ENCODE data around the gene HCAR2. TPM values are rescaled to one million over a fixed set of nuclear protein-coding genes. Genes with fewer than 3 reads are reported as not detected.
A peak's percentile ranks its signal among the peaks of the same experiment; 100 is the strongest.

HCAR2 gene
- total and polyA plus RNA-seq, 2 of the 13 experiments (the other 11 are each of a cell fraction or from before 2014, with no cell fraction given) = 0.09 to 5.6 TPM

DNA sequence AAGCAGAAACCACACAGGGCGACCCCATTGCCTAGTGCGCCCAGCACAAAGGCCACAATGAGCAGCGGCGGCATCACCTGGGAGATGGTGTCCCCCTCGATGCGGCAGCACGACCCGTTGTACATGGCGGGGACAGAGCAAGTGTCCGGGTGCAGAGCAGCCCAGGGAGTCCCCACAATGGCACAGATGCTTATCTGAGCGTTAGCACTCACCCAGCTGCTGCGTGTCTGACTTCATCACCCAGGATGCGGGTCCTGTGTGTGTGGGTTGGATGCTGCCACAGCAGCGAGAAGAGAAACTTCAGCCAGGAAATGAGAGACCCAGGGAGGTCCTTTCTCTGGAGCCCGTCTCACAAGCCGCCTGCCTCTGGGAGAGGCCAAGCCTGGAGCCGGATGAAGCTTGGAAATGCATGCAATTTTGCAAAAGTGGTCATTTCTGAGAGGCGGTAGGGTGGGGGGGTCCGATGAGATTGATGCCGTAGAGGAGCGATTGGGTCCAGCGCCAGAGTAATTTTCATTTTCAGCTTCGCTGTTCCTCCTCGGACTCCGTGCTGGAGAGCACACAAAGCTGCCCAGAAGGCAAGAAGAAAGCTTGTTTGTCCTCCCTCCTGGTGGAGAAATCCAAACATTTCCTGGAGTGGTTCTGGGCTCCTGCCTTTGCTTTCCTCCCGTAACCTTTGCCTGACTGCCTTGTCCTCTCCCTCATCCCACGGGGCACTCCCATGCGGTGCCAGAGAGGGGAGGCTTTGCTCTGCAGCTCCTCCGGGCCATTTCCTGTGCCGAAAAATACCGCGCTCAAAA lies 27.3 kb upstream of the HCAR2 start, which contains the start of gene HCAR1 (continued):
- peak; percentile 80; the same call in 1 of the 2 replicates for TF ChIP-seq ZNF687 (CRISPR knock-in tag; IDR thresholded peaks at IDR 0.05)
- TF ChIP-seq SIN3A (IDR thresholded peaks at IDR 0.05; ENCODE audit: borderline replicate concordance, low read depth, low read length) = 0 out of 2 replicates have a peak, but pooled peaks have one; percentile 27
- no peak for TF ChIP-seq ZBTB49 (CRISPR knock-in tag; IDR thresholded peaks at IDR 0.05; ENCODE audit: borderline replicate concordance)
- 0 out of 2 replicates have a peak, but pooled peaks have one; percentile 14 for TF ChIP-seq ZNF124 (CRISPR knock-in tag; IDR thresholded peaks at IDR 0.05)
- no peak for TF ChIP-seq HNF4A (CRISPR knock-in tag; IDR thresholded peaks at IDR 0.05)
- no peak for TF ChIP-seq JUN (CRISPR knock-in tag; IDR thresholded peaks at IDR 0.05)
- no peak for TF ChIP-seq STAG1 (CRISPR knock-in tag; IDR thresholded peaks at IDR 0.05)
- TF ChIP-seq, protein P1, sequence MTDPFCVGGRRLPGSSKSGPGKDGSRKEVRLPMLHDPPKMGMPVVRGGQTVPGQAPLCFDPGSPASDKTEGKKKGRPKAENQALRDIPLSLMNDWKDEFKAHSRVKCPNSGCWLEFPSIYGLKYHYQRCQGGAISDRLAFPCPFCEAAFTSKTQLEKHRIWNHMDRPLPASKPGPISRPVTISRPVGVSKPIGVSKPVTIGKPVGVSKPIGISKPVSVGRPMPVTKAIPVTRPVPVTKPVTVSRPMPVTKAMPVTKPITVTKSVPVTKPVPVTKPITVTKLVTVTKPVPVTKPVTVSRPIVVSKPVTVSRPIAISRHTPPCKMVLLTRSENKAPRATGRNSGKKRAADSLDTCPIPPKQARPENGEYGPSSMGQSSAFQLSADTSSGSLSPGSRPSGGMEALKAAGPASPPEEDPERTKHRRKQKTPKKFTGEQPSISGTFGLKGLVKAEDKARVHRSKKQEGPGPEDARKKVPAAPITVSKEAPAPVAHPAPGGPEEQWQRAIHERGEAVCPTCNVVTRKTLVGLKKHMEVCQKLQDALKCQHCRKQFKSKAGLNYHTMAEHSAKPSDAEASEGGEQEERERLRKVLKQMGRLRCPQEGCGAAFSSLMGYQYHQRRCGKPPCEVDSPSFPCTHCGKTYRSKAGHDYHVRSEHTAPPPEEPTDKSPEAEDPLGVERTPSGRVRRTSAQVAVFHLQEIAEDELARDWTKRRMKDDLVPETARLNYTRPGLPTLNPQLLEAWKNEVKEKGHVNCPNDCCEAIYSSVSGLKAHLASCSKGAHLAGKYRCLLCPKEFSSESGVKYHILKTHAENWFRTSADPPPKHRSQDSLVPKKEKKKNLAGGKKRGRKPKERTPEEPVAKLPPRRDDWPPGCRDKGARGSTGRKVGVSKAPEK (CRISPR knock-in tag; IDR thresholded peaks at IDR 0.05; ENCODE audit: borderline replicate concordance) = peak; percentile 60; the same call in 1 of the 2 replicates
- TF ChIP-seq SAP130 (CRISPR knock-in tag; IDR thresholded peaks at IDR 0.05; ENCODE audit: low read depth) = no peak
- TF ChIP-seq ZNF354B (CRISPR knock-in tag; IDR thresholded peaks at IDR 0.05) = no peak
- TF ChIP-seq MEF2D (CRISPR knock-in tag; IDR thresholded peaks at IDR 0.05) = 0 out of 2 replicates have a peak, but pooled peaks have one; percentile 58
- TF ChIP-seq, protein P2, sequence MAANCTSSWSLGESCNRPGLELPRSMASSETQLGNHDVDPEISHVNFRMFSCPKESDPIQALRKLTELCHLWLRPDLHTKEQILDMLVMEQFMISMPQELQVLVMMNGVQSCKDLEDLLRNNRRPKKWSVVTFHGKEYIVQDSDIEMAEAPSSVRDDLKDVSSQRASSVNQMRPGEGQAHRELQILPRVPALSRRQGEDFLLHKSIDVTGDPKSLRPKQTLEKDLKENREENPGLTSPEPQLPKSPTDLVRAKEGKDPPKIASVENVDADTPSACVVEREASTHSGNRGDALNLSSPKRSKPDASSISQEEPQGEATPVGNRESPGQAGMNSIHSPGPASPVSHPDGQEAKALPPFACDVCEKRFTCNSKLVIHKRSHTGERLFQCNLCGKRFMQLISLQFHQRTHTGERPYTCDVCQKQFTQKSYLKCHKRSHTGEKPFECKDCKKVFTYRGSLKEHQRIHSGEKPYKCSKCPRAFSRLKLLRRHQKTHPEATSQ (CRISPR knock-in tag; IDR thresholded peaks at IDR 0.05; ENCODE audit: borderline replicate concordance) = no peak
